ENCODE measurements around the gene PHTF1.

DNA sequence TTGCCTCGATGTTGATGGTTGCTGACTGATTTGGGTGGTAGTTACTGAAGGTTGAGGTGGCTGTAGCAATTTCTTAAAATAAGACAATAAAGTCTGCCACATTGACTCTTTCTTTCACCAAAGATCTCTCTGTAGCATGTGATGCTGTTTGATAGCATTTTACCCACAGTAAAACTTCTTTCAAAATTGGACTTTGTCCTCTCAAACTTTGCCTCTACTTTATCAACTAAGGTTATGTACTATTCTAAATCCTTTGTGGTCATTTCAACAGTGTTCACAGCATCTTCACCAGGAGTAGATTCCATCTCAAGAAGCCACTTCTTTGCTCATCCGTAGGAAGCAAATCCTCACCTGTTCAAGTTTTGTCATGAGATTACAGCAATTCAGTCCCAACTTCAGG lies 93.2 kb downstream of the PHTF1 start:
- TF ChIP-seq POLR2A (IDR thresholded peaks at IDR 0.05) = no peak
- no peak for TF ChIP-seq POLR2AphosphoS5 (IDR thresholded peaks at IDR 0.05)
- no peak for TF ChIP-seq CTCF (IDR thresholded peaks at IDR 0.05)

Measured in prostate gland (tissue), 2 donors.